T47D (cell line): ENCODE data around the gene SLK.

Source experiments
- DNase-seq, 2 experiments: peaks; one replicate each; pipeline versions ENCODE4 v3.0.0 to v3.0.0-alpha.2; 2011 to 2012; ENCODE audit warnings: low read depth in 1 of 2, low spot score in 1 of 2
- JUND ChIP-seq: IDR thresholded peaks from 2 replicates; pipeline ENCODE4 v1.6.1; 2012; ENCODE audit warnings: low read depth
- in situ Hi-C: cut with HindIII; loops from 2 replicates; pipeline ENCODE4 v1.10.0; 2016; ENCODE audit warnings: low sequenced_read_pairs, low pct_unique_long_range_greater_than_20kb

SLK gene

DNA sequence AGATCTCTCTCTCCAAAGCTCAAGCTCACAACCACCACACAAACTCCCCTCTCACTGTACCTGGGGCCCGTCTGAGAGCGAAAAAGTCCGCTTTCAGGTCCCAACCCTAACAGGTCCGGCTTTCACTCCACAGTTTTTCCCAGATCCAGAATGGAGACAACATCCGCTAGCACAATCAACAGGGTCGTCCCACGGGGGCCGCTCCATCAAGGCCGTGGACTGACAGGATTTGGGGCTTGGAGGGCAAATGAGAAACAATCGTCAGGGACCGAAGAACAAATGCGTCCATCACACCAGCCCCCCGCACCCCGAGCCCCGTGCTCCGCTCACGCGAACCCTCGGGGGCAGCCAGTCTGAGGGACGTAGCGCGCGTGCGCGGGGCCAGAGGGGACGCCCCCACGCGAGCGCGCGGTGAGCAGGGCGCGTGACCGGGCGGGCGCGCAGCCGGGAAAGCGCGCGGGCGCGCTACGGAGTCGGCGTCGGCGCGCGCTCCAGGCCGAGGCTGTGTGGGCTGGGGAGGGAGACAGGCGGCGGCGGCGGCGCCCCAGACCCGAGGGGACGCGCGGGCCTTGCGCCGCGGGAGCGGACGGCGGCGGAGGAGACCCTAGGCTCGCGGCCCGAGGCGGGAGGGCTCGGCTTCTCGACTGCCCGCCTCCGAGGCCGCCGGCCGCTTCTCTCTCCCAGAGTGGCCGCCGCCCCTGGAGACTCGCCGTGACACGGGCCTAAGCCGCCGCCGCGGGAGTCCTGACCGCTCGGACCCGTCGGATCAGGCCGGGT is at the start of gene SLK:
Gene SLK (plus strand): TSS at position 470 of the 777 bp plus-strand sequence. CDS start 606 bp downstream, outside the sequence.
- peak; percentile 69 to 85 for DNase-seq
- in situ Hi-C loops = no loop called here
- TF ChIP-seq JUND = no peak

DNA sequence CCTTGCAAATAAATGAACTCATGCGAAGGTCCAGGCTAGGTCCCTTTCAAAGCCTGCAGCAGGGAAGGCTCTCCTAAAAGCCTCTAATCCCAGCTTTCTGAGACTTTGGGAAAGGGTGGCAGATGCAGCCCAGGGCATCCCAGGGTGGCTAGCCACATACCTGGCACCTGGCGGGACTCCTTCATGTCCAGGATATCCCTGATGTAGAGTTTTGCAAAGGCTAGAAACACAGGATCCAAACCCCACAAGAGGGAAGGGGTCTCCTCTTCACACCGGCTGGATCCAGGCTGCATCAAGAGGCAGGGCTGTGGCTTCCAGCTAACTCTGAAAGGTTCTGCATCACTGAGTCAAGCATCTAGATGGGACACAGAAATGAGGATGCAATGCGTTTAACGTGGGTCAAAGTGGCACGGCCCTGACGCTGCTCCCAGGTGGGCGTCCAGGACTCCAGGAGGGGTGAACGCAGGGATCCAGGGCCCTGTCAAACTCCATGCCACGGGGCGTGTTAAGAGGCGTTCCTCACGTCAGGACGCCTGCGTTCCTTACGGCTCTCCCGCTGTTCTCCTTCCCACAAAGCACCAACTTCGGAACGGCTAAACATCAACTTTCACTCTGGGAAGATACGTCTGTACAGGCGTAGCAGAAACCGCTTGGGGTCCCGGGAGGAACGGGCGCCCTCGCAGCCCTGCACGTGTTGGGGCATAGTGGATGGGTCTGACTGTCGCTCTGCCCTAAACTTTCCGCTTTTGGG is 49.5 kb upstream of the SLK start:
- DNase-seq = peak in 1 of 2 experiments; percentile 42
- TF ChIP-seq JUND = no peak
- in situ Hi-C loops = no loop called here

DNA sequence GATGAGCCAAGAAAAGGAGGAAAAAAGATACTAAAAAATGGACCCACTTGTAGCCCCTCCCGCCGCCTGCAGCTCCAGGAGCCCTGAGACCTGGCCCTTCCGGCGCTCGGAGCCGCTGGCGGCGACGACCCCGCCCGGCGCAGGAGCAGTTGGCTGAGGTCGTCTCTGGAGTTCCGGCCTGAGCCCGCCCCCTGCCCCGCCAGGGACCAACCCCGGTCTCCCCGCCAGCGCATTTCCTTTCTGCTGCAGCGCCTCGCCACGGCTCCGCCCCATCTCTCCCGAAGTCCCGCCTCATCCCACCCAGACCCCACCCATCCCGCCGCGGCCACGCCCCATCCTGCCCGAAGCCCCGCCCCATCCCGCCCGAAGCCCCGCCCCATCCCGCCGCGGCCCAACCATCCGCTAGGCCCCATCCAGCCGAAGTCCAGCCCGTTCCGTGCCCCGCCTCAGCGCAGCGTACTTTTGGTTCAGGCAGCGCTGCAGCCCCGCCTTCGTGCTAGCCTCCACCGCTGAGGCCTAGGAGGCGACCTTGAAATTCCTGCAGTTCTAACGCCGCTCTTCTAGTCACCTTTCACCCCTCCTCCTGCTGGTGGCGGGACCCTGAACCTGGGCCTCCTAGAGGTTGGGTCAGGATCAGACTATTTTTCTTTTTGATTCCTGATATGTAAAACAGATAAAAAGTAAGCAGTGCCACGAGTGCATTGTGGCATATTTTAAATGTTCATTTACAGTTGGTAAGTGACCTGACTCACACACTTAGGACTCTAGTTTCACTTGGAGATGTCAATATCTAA is 48.7 kb upstream of the SLK start, which contains the start of gene STN1:
Gene STN1 (minus strand): TSS at position 132 of the 794 bp plus-strand sequence. CDS start 590 bp downstream, outside the sequence.
- no peak for TF ChIP-seq JUND

DNA sequence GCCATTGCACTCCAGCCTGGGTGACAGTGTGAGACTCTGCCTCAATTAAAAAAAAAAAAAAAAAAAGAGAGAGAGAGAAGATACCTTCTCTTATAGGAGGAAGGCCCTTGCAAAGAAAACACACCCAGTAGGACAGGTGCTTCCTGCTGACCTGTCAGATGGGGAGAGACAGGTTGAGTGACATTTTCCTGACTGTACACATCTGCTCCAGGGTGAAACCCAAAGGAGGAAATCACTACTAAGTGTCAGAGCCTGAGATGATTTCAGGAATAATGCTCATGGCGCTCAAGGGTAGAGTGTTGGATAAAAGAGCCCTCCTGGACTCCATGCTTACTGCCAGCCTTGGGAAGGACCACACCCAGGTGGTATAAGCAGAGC is 47.3 kb upstream of the SLK start:
- TF ChIP-seq JUND = no peak
- peak in 1 of 2 experiments; percentile 66 for DNase-seq
- in situ Hi-C loops = no loop called here

More for the DNA sequence above, 48.7 kb upstream of the SLK start, which contains the start of gene STN1:
- DNase-seq = peak; percentile 71 to 94
- in situ Hi-C loops = no loop called here

- DNase-seq = no peak
- in situ Hi-C loops = no loop called here
- no peak for TF ChIP-seq JUND
Observed at GRCh38 chr10:103921248-103921647, 45.7 kb upstream of the SLK start.

GRCh38 chr10:103921750-103922195 is 45.2 kb upstream of the SLK start:
- no peak for TF ChIP-seq JUND
- DNase-seq = peak in 1 of 2 experiments; percentile 53
- in situ Hi-C loops = no loop called here

DNA sequence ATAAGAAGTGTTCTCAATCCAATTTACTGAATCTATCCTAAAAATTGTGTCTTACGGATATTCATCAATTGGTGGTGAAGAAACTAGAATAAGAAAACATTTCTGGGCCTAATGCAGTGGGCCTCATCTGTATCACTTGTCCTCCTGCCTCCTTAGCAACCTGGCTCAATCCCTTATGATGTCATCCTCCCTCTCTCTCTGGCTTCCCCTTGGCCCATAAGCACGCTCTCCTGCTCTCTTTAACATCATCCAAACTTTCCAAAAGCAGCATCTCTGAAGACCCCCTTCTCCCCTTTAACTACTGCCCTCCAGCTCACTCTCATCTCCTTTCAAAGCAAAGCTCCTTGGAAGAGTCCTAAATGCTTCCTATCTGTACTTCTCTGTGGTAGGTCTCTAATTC is 44.3 kb upstream of the SLK start:
- no peak for DNase-seq
- in situ Hi-C loops = no loop called here
- no peak for TF ChIP-seq JUND

DNA sequence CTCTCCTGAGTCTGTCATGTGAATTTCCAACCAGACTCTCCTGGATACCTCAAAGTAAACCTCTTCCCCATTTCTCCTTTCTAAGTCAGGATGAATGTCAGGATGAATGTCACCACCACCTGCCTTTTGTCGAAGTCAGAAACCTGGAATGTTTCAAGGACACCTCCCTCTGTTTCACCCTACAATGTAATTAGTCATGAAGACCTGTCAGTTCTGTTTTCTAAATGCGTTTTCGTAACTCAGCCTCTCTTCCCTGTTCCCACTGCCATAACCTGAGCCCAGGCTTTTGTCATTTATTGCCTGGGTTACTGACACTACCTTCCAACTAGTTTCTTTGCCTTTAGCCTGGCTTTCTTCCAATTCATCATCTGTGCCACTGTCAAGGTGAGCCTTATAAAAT is 43.4 kb upstream of the SLK start:
- in situ Hi-C loops = no loop called here
- no peak for DNase-seq
- TF ChIP-seq JUND = no peak

DNA sequence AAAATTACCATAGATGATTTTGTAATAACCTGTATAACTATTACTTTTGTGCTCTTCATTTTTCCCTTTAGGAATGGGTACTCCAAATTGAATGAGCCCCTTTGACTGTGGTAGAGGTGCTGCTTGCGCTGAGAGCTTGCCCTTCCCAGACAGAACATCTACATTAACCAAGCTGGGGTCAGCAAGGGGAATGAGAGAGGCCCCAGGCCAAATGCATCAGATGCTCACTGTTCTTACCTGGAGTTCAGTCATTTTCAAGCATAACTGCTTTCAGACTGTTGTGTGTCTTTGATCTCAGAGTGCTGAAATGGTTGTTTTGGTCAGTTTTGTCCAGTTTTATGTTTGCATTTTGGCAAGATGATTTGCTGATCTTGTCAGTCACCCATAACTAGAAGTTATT is 41.3 kb upstream of the SLK start:
- no peak for TF ChIP-seq JUND
- in situ Hi-C loops = no loop called here
- no peak for DNase-seq

DNA sequence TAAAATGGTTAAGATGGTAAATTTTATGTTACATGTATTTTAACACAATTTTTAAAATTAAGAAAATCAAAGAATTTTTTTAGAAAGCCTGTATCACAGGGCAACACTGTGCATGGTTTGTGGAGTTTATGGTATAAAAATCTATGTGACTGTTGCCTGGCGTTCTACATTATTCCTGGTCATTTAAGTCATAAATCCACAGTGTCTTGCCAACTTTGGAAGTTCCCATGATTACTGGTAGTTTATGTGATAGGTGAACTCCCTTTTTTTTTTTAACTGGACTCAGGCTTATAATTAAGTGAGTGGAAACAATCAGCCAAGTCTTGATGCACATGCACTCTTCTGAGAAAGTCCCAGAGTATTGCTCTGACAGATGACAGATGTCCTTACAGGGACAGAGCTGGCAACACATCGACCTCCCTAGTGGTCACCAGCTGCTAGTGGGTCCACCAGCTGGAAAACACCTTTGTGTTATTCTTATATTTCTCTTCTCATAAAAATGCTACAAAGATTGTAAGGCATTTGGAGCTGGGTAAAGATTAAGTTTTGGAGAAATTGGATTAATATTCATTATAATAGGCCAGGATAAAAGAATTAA is 40.1 kb upstream of the SLK start:
- DNase-seq = no peak
- in situ Hi-C loops = no loop called here
- TF ChIP-seq JUND = no peak

DNA sequence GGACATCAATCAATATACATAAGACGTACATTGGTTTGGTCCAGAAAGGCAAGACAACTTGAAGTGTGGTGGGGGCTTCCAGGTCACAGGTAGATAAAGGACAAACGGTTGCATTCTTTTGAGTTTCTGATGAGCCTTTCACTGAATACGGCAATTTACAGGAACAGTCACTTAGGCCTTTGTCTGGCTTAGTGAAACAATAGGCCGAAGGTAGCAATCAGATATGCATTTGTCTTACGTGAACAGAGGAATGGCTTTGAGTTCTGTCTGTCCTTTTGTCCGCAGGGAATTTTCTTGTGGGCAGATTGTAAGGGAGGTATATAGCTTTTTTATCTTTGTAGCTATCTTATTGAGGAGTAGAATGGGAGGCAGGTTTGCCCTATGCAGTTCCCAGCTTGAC is 38.2 kb upstream of the SLK start:
- TF ChIP-seq JUND = no peak
- in situ Hi-C loops = no loop called here
- DNase-seq = no peak

- DNase-seq = no peak
- TF ChIP-seq JUND = no peak
- in situ Hi-C loops = no loop called here
Observed at GRCh38 chr10:103929381-103929921, 37.5 kb upstream of the SLK start.
